ENCODE measurements around the gene ALX4.
A peak's percentile ranks its signal among the peaks of the same experiment; 100 is the strongest.

Gene ALX4

GRCh38 chr11:44267750-44268613 is 42.0 kb downstream of the ALX4 start:
- H3K14ac ChIP-seq (ENCODE audit: low read length in 2 of 2), result no peak overlapping the region
- H2AFZ ChIP-seq (ENCODE audit: low read depth, low read length), result no peak overlapping the region
- no peak overlapping the region for H3K18ac ChIP-seq (ENCODE audit: low read depth in 1 of 2, low read length in 2 of 2)
- H4K91ac ChIP-seq (ENCODE audit: low read length), result no peak overlapping the region
- H2BK5ac ChIP-seq (ENCODE audit: low read depth, low read length, poor library complexity, severe bottlenecking), result no peak overlapping the region
- no peak overlapping the region for H3K4me2 ChIP-seq (ENCODE audit: low read length, poor library complexity, severe bottlenecking)
- H2BK15ac ChIP-seq (ENCODE audit: low read depth, poor library complexity, severe bottlenecking), result no peak overlapping the region
- WGBS, result 85% methylated on average over 8 of the region's 8 CpGs
- H3K79me1 ChIP-seq (replicated peaks; ENCODE audit: low read length, poor library complexity, severe bottlenecking), result no peaks in the 10 kb centered on the region
- no peak for DNase-seq
- no peak overlapping the region for H3K4ac ChIP-seq (ENCODE audit: low read depth in 1 of 2, low read length in 2 of 2)
- no peak overlapping the region for H3K4me3 ChIP-seq (ENCODE audit: insufficient read depth in 1 of 2, low read depth in 1 of 2, low read length in 2 of 2)
- H3K27me3 ChIP-seq (ENCODE audit: control insufficient read depth in 1 of 2, insufficient read depth in 1 of 2, low read length in 2 of 2), result peaks cover 0 to 15% of the 10 kb centered on the region in 2 experiments
- no peak overlapping the region for H2AK5ac ChIP-seq (ENCODE audit: low read length, severe bottlenecking)
- peaks cover 7% of the 10 kb centered on the region for H3K4me1 ChIP-seq (ENCODE audit: control insufficient read depth, insufficient read depth, low read depth, low read length)
- no peak overlapping the region for H3K27ac ChIP-seq (ENCODE audit: low read length, poor library complexity, severe bottlenecking)
- H4K8ac ChIP-seq (ENCODE audit: low read length), result no peak overlapping the region
- no peak overlapping the region for H2BK12ac ChIP-seq (ENCODE audit: low read length in 2 of 2)
- H3K9me3 ChIP-seq (ENCODE audit: control insufficient read depth, low read length), result no peaks in the 10 kb centered on the region
- no peaks in the 10 kb centered on the region for H3K36me3 ChIP-seq (ENCODE audit: control insufficient read depth in 1 of 2, insufficient read depth in 2 of 2, low read depth in 1 of 2, low read length in 2 of 2)
- no peak overlapping the region for H2BK120ac ChIP-seq (ENCODE audit: low read depth, low read length)
- no peak overlapping the region for H3K9ac ChIP-seq (ENCODE audit: low read length)
- H3K23ac ChIP-seq (ENCODE audit: low read length in 2 of 2), result no peak overlapping the region

GRCh38 chr11:44267006-44267749 is 42.8 kb downstream of the ALX4 start:
- Histone ChIP-seq H3K36me3 (ENCODE audit: control insufficient read depth in 1 of 2, insufficient read depth in 2 of 2, low read depth in 1 of 2, low read length in 2 of 2) (no peaks in the 10 kb centered on the region), H2BK120ac (ENCODE audit: low read depth, low read length) (no peak overlapping the region), H3K9me3 (ENCODE audit: control insufficient read depth, low read length) (no peaks in the 10 kb centered on the region), H4K91ac (ENCODE audit: low read length) (no peak overlapping the region), H2BK12ac (ENCODE audit: low read length in 2 of 2) (no peak overlapping the region), H3K4ac (ENCODE audit: low read depth in 1 of 2, low read length in 2 of 2) (no peak overlapping the region), H3K9ac (ENCODE audit: low read length) (no peak overlapping the region), H3K4me1 (ENCODE audit: control insufficient read depth, insufficient read depth, low read depth, low read length) (peaks cover 7% of the 10 kb centered on the region), H2BK15ac (ENCODE audit: low read depth, poor library complexity, severe bottlenecking) (no peak overlapping the region), H2BK5ac (ENCODE audit: low read depth, low read length, poor library complexity, severe bottlenecking) (no peak overlapping the region), H2AFZ (ENCODE audit: low read depth, low read length) (no peak overlapping the region), H2AK5ac (ENCODE audit: low read length, severe bottlenecking) (no peak overlapping the region), H3K27me3 (ENCODE audit: control insufficient read depth in 1 of 2, insufficient read depth in 1 of 2, low read length in 2 of 2) (peaks cover 0 to 15% of the 10 kb centered on the region in 2 experiments), H3K18ac (ENCODE audit: low read depth in 1 of 2, low read length in 2 of 2) (no peak overlapping the region), H3K4me2 (ENCODE audit: low read length, poor library complexity, severe bottlenecking) (no peak overlapping the region), H3K23ac (ENCODE audit: low read length in 2 of 2) (no peak overlapping the region), H3K79me1 (replicated peaks; ENCODE audit: low read length, poor library complexity, severe bottlenecking) (no peaks in the 10 kb centered on the region), H3K4me3 (ENCODE audit: insufficient read depth in 1 of 2, low read depth in 1 of 2, low read length in 2 of 2) (no peak overlapping the region), H3K14ac (ENCODE audit: low read length in 2 of 2) (no peak overlapping the region), H3K27ac (ENCODE audit: low read length, poor library complexity, severe bottlenecking) (no peak overlapping the region), H4K8ac (ENCODE audit: low read length) (no peak overlapping the region)
- no peak for DNase-seq
- WGBS, result 92% methylated on average over 24 of the region's 24 CpGs

- Histone ChIP-seq H3K14ac (ENCODE audit: low read length in 2 of 2) (peak overlapping the region in 1 of 2 experiments; percentile 53), H3K36me3 (ENCODE audit: control insufficient read depth in 1 of 2, insufficient read depth in 2 of 2, low read depth in 1 of 2, low read length in 2 of 2) (no peaks in the 10 kb centered on the region), H3K4me2 (ENCODE audit: low read length, poor library complexity, severe bottlenecking) (no peak overlapping the region), H2AK5ac (ENCODE audit: low read length, severe bottlenecking) (no peak overlapping the region), H4K8ac (ENCODE audit: low read length) (no peak overlapping the region), H2BK120ac (ENCODE audit: low read depth, low read length) (no peak overlapping the region), H2BK15ac (ENCODE audit: low read depth, poor library complexity, severe bottlenecking) (no peak overlapping the region), H3K27ac (ENCODE audit: low read length, poor library complexity, severe bottlenecking) (no peak overlapping the region), H2BK5ac (ENCODE audit: low read depth, low read length, poor library complexity, severe bottlenecking) (no peak overlapping the region), H3K18ac (ENCODE audit: low read depth in 1 of 2, low read length in 2 of 2) (no peak overlapping the region), H3K23ac (ENCODE audit: low read length in 2 of 2) (no peak overlapping the region), H3K27me3 (ENCODE audit: control insufficient read depth in 1 of 2, insufficient read depth in 1 of 2, low read length in 2 of 2) (peaks cover 0 to 18% of the 10 kb centered on the region in 2 experiments), H2AFZ (ENCODE audit: low read depth, low read length) (no peak overlapping the region), H3K4ac (ENCODE audit: low read depth in 1 of 2, low read length in 2 of 2) (no peak overlapping the region), H3K4me1 (ENCODE audit: control insufficient read depth, insufficient read depth, low read depth, low read length) (peaks cover 7% of the 10 kb centered on the region), H3K79me1 (replicated peaks; ENCODE audit: low read length, poor library complexity, severe bottlenecking) (no peaks in the 10 kb centered on the region), H3K9me3 (ENCODE audit: control insufficient read depth, low read length) (no peaks in the 10 kb centered on the region), H3K4me3 (ENCODE audit: insufficient read depth in 1 of 2, low read depth in 1 of 2, low read length in 2 of 2) (no peak overlapping the region), H2BK12ac (ENCODE audit: low read length in 2 of 2) (no peak overlapping the region), H3K9ac (ENCODE audit: low read length) (no peak overlapping the region), H4K91ac (ENCODE audit: low read length) (no peak overlapping the region)
- no peak for DNase-seq
- 80% methylated on average over 7 of the region's 9 CpGs for WGBS
Observed at GRCh38 chr11:44266056-44266780, 43.7 kb downstream of the ALX4 start.

- Histone ChIP-seq H2AK5ac (ENCODE audit: low read length, severe bottlenecking) (no peak overlapping the region), H2BK120ac (ENCODE audit: low read depth, low read length) (no peak overlapping the region), H2BK15ac (ENCODE audit: low read depth, poor library complexity, severe bottlenecking) (no peak overlapping the region), H3K79me1 (replicated peaks; ENCODE audit: low read length, poor library complexity, severe bottlenecking) (no peaks in the 10 kb centered on the region), H2AFZ (ENCODE audit: low read depth, low read length) (no peak overlapping the region), H3K4me2 (ENCODE audit: low read length, poor library complexity, severe bottlenecking) (no peak overlapping the region), H3K18ac (ENCODE audit: low read depth in 1 of 2, low read length in 2 of 2) (no peak overlapping the region), H3K27ac (ENCODE audit: low read length, poor library complexity, severe bottlenecking) (no peak overlapping the region), H3K27me3 (ENCODE audit: control insufficient read depth in 1 of 2, insufficient read depth in 1 of 2, low read length in 2 of 2) (peaks cover 0 to 24% of the 10 kb centered on the region in 2 experiments), H3K4me3 (ENCODE audit: insufficient read depth in 1 of 2, low read depth in 1 of 2, low read length in 2 of 2) (peak overlapping the region in 1 of 2 experiments; percentile 22), H3K9me3 (ENCODE audit: control insufficient read depth, low read length) (no peaks in the 10 kb centered on the region), H3K4ac (ENCODE audit: low read depth in 1 of 2, low read length in 2 of 2) (no peak overlapping the region), H4K8ac (ENCODE audit: low read length) (no peak overlapping the region), H3K9ac (ENCODE audit: low read length) (no peak overlapping the region), H2BK12ac (ENCODE audit: low read length in 2 of 2) (no peak overlapping the region), H2BK5ac (ENCODE audit: low read depth, low read length, poor library complexity, severe bottlenecking) (no peak overlapping the region), H4K91ac (ENCODE audit: low read length) (no peak overlapping the region), H3K23ac (ENCODE audit: low read length in 2 of 2) (no peak overlapping the region), H3K14ac (ENCODE audit: low read length in 2 of 2) (peak overlapping the region in 1 of 2 experiments; percentile 49), H3K36me3 (ENCODE audit: control insufficient read depth in 1 of 2, insufficient read depth in 2 of 2, low read depth in 1 of 2, low read length in 2 of 2) (no peaks in the 10 kb centered on the region), H3K4me1 (ENCODE audit: control insufficient read depth, insufficient read depth, low read depth, low read length) (peaks cover 4% of the 10 kb centered on the region)
- no peak for DNase-seq
- 84% methylated on average over 18 of the region's 22 CpGs for WGBS
Observed at GRCh38 chr11:44264761-44265160, 45.2 kb downstream of the ALX4 start.
